ENCODE data around the gene ADTRP. TPM values are rescaled to one million over a fixed set of nuclear protein-coding genes. Genes with fewer than 3 reads are reported as not detected.

ADTRP gene, protein sequence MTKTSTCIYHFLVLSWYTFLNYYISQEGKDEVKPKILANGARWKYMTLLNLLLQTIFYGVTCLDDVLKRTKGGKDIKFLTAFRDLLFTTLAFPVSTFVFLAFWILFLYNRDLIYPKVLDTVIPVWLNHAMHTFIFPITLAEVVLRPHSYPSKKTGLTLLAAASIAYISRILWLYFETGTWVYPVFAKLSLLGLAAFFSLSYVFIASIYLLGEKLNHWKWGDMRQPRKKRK
- under 1 TPM; 0.31 to 0.35 TPM for polyA plus RNA-seq

- 74 to 79% methylated on average over 8 of the region's 8 CpGs for WGBS, 2 donors
- H3K9me3 ChIP-seq (ENCODE audit: control insufficient read depth in 2 of 2, insufficient read depth in 1 of 2, low read depth in 1 of 2, low read length in 1 of 2), result no peaks in the 10 kb centered on the region
- H3K4me1 ChIP-seq (ENCODE audit: control insufficient read depth in 2 of 2, insufficient read depth in 2 of 2, low read length in 1 of 2), result no peaks in the 10 kb centered on the region
- no peak within 1 kb of the TSS for H3K27ac ChIP-seq (ENCODE audit: low read depth in 2 of 2, low read length in 1 of 2)
- H3K4me3 ChIP-seq (ENCODE audit: low read depth in 1 of 2, low read length in 2 of 2), result no peak within 1 kb of the TSS
- H3K36me3 ChIP-seq (ENCODE audit: control insufficient read depth in 2 of 2, insufficient read depth in 2 of 2, low read length in 1 of 2), result no peaks in the 10 kb centered on the region
- H3K27me3 ChIP-seq (ENCODE audit: control insufficient read depth in 1 of 2, insufficient read depth in 2 of 2, low read length in 2 of 2), result no peaks in the 10 kb centered on the region
Observed at GRCh38 chr6:11778648-11779328, at the start of gene ADTRP. Gene ADTRP (minus strand): TSS chr6:11778803. CDS start chr6:11778759, 44 bp downstream.

GRCh38 chr6:11826779-11827178, 48.2 kb upstream of the ADTRP start:
- H3K27me3 ChIP-seq (ENCODE audit: control insufficient read depth in 1 of 2, insufficient read depth in 2 of 2, low read length in 2 of 2), result no peaks in the 10 kb centered on the region
- H3K4me3 ChIP-seq (ENCODE audit: low read depth in 1 of 2, low read length in 2 of 2), result no peak overlapping the region
- no peaks in the 10 kb centered on the region for H3K4me1 ChIP-seq (ENCODE audit: control insufficient read depth in 2 of 2, insufficient read depth in 2 of 2, low read length in 1 of 2)
- 88 to 93% methylated on average over 8 of the region's 8 CpGs for WGBS, 2 donors
- no peaks in the 10 kb centered on the region for H3K9me3 ChIP-seq (ENCODE audit: control insufficient read depth in 2 of 2, insufficient read depth in 1 of 2, low read depth in 1 of 2, low read length in 1 of 2)
- H3K27ac ChIP-seq (ENCODE audit: low read depth in 2 of 2, low read length in 1 of 2), result no peak overlapping the region
- H3K36me3 ChIP-seq (ENCODE audit: control insufficient read depth in 2 of 2, insufficient read depth in 2 of 2, low read length in 1 of 2), result no peaks in the 10 kb centered on the region

DNA sequence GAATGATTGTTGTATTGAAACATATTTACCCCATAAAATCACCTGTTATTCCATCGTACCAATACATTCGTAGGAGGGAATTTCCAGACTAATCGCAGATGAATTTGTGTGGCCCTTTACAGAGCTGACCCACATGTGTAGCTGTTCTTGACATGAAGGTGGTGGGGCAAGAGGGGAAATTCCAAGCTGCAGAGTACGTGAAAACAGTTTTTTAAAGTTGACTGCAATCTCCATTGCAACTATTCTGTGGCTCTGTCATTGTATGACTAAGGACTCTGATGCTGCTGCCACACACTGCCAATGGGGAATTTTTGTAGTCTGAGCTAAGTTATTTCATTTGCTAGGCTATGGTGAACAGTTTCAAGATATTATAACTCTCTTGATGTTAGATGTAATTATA, 46.4 kb upstream of the ADTRP start:
- 76 to 80% methylated on average over 4 of the region's 4 CpGs for WGBS, 2 donors
- no peaks in the 10 kb centered on the region for H3K36me3 ChIP-seq (ENCODE audit: control insufficient read depth in 2 of 2, insufficient read depth in 2 of 2, low read length in 1 of 2)

DNA sequence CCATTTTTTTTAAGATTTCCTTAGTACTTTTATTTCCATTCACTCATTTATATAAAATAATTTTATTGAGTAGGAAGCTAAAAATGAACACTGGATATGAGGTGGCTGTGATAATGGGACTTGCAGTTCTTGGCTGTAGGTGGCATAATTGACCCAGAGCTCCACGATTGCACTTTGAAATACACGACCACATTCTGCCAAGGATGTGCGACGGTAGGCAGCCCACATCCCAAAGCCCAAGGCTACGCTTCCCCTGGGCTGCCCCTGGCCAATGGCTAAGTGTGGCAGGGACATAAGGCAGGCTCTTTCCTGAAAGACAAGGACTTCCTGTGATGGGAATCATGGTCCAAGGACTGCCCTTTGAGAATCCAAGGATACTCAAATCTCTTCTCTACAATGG, 43.7 kb upstream of the ADTRP start:
- H3K9me3 ChIP-seq (ENCODE audit: control insufficient read depth in 2 of 2, insufficient read depth in 1 of 2, low read depth in 1 of 2, low read length in 1 of 2), result no peaks in the 10 kb centered on the region
- no peak overlapping the region for H3K4me3 ChIP-seq (ENCODE audit: low read depth in 1 of 2, low read length in 2 of 2)
- no peaks in the 10 kb centered on the region for H3K36me3 ChIP-seq (ENCODE audit: control insufficient read depth in 2 of 2, insufficient read depth in 2 of 2, low read length in 1 of 2)
- H3K4me1 ChIP-seq (ENCODE audit: control insufficient read depth in 2 of 2, insufficient read depth in 2 of 2, low read length in 1 of 2), result no peaks in the 10 kb centered on the region
- H3K27me3 ChIP-seq (ENCODE audit: control insufficient read depth in 1 of 2, insufficient read depth in 2 of 2, low read length in 2 of 2), result no peaks in the 10 kb centered on the region
- WGBS, 2 donors, result 41 to 58% methylated on average over 5 of the region's 5 CpGs
- H3K27ac ChIP-seq (ENCODE audit: low read depth in 2 of 2, low read length in 1 of 2), result no peak overlapping the region

More for the DNA sequence above, 46.4 kb upstream of the ADTRP start:
- no peak overlapping the region for H3K4me3 ChIP-seq (ENCODE audit: low read depth in 1 of 2, low read length in 2 of 2)
- H3K4me1 ChIP-seq (ENCODE audit: control insufficient read depth in 2 of 2, insufficient read depth in 2 of 2, low read length in 1 of 2), result no peaks in the 10 kb centered on the region
- no peaks in the 10 kb centered on the region for H3K27me3 ChIP-seq (ENCODE audit: control insufficient read depth in 1 of 2, insufficient read depth in 2 of 2, low read length in 2 of 2)
- H3K27ac ChIP-seq (ENCODE audit: low read depth in 2 of 2, low read length in 1 of 2), result no peak overlapping the region
- H3K9me3 ChIP-seq (ENCODE audit: control insufficient read depth in 2 of 2, insufficient read depth in 1 of 2, low read depth in 1 of 2, low read length in 1 of 2), result no peaks in the 10 kb centered on the region

DNA sequence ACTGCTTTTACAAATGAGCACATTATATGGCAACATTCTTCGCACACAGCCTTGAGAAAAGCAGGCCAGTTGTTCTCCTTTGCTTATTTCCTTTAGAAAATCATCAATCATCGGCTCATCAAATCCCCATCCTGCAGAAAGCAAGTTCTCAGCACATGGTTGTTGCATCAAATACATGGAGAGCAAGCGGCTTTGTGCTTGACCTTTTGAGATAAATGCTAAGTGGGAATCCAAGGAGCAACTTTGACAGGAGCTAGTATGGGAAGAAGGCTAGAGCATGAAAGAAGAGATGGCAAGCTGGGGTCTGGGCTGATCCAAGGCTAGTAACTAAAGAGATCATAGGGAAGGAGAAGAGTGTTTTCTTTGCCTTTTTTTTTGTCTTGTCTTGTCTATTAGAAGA, 43.2 kb upstream of the ADTRP start:
- Histone ChIP-seq H3K9me3 (ENCODE audit: control insufficient read depth in 2 of 2, insufficient read depth in 1 of 2, low read depth in 1 of 2, low read length in 1 of 2) (no peaks in the 10 kb centered on the region), H3K4me1 (ENCODE audit: control insufficient read depth in 2 of 2, insufficient read depth in 2 of 2, low read length in 1 of 2) (no peaks in the 10 kb centered on the region), H3K27me3 (ENCODE audit: control insufficient read depth in 1 of 2, insufficient read depth in 2 of 2, low read length in 2 of 2) (no peaks in the 10 kb centered on the region), H3K4me3 (ENCODE audit: low read depth in 1 of 2, low read length in 2 of 2) (no peak overlapping the region), H3K27ac (ENCODE audit: low read depth in 2 of 2, low read length in 1 of 2) (no peak overlapping the region), H3K36me3 (ENCODE audit: control insufficient read depth in 2 of 2, insufficient read depth in 2 of 2, low read length in 1 of 2) (no peaks in the 10 kb centered on the region)
- WGBS, 2 donors, result 92 to 93% methylated on average over 3 of the region's 3 CpGs

DNA sequence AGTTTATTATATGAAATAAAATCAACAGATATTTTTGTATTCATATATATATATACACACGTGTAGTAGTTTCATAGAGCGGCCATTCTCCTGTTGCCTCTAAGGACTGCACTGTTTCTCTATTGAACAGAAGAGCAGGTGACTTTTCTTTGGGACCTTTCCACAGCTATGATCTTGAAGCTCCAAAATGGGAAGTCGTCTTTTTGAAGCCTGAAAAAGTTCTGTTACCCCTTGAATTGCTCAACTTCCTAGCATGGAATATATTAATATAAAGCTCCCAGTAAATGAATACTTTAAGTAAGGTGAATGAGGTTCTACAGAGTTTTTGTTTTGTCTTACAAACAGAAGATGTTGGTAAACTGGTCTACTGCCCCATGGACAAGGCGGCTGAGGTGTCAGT, 42.2 kb upstream of the ADTRP start:
- no peak overlapping the region for H3K27ac ChIP-seq (ENCODE audit: low read depth in 2 of 2, low read length in 1 of 2)
- 86 to 91% methylated on average over 4 of the region's 4 CpGs for WGBS, 2 donors
- no peaks in the 10 kb centered on the region for H3K27me3 ChIP-seq (ENCODE audit: control insufficient read depth in 1 of 2, insufficient read depth in 2 of 2, low read length in 2 of 2)
- H3K4me1 ChIP-seq (ENCODE audit: control insufficient read depth in 2 of 2, insufficient read depth in 2 of 2, low read length in 1 of 2), result no peaks in the 10 kb centered on the region
- no peaks in the 10 kb centered on the region for H3K36me3 ChIP-seq (ENCODE audit: control insufficient read depth in 2 of 2, insufficient read depth in 2 of 2, low read length in 1 of 2)
- no peak overlapping the region for H3K4me3 ChIP-seq (ENCODE audit: low read depth in 1 of 2, low read length in 2 of 2)
- no peaks in the 10 kb centered on the region for H3K9me3 ChIP-seq (ENCODE audit: control insufficient read depth in 2 of 2, insufficient read depth in 1 of 2, low read depth in 1 of 2, low read length in 1 of 2)

DNA sequence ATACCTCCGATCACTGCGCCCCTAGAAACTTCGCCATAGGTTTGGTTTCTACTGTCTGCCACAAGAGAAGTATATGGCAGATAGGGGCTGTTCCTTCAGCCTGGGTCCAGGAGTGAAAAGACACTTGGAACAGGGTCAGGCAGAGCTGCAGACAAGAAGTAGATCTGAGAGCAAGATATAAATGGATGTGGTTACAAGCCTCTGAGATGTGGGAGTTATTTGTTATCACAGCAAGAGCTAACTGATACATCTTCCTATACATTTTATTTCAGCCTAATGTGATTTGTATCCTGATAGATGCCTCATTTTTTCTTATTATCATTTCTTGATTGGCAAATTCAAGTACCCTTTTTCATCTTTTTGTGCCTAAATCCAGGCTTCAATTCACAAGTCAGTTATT, 40.9 kb upstream of the ADTRP start:
- Histone ChIP-seq H3K27me3 (ENCODE audit: control insufficient read depth in 1 of 2, insufficient read depth in 2 of 2, low read length in 2 of 2) (no peaks in the 10 kb centered on the region), H3K4me1 (ENCODE audit: control insufficient read depth in 2 of 2, insufficient read depth in 2 of 2, low read length in 1 of 2) (no peaks in the 10 kb centered on the region), H3K4me3 (ENCODE audit: low read depth in 1 of 2, low read length in 2 of 2) (no peak overlapping the region), H3K27ac (ENCODE audit: low read depth in 2 of 2, low read length in 1 of 2) (no peak overlapping the region), H3K36me3 (ENCODE audit: control insufficient read depth in 2 of 2, insufficient read depth in 2 of 2, low read length in 1 of 2) (no peaks in the 10 kb centered on the region), H3K9me3 (ENCODE audit: control insufficient read depth in 2 of 2, insufficient read depth in 1 of 2, low read depth in 1 of 2, low read length in 1 of 2) (no peaks in the 10 kb centered on the region)
- WGBS, 2 donors, result 96 to 97% methylated on average over 3 of the region's 3 CpGs

DNA sequence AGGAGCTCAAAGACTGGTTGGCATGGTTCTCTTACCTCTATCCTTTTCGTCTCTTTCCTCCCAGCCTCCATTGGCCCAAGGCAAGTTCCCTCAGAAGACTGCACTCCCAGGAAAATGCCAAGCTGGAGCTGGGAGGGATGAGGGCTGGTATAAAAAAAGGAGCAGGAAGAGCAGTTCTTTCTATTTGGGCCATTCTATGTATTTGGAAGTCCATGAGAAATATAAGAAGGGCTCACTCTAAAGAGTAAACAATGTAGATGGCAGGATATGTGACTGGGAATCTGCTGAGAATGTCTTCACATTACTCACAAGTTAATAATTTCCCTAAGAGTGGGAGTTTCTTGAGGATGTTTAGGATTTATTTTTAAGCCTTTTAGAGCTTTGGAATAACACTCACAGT, 36.6 kb upstream of the ADTRP start:
- Histone ChIP-seq H3K4me3 (ENCODE audit: low read depth in 1 of 2, low read length in 2 of 2) (no peak overlapping the region), H3K27me3 (ENCODE audit: control insufficient read depth in 1 of 2, insufficient read depth in 2 of 2, low read length in 2 of 2) (no peaks in the 10 kb centered on the region), H3K36me3 (ENCODE audit: control insufficient read depth in 2 of 2, insufficient read depth in 2 of 2, low read length in 1 of 2) (no peaks in the 10 kb centered on the region), H3K9me3 (ENCODE audit: control insufficient read depth in 2 of 2, insufficient read depth in 1 of 2, low read depth in 1 of 2, low read length in 1 of 2) (no peaks in the 10 kb centered on the region), H3K27ac (ENCODE audit: low read depth in 2 of 2, low read length in 1 of 2) (peak overlapping the region; percentile 53 to 76), H3K4me1 (ENCODE audit: control insufficient read depth in 2 of 2, insufficient read depth in 2 of 2, low read length in 1 of 2) (peaks cover 0 to 2% of the 10 kb centered on the region in 2 donors)
- 48 to 61% methylated on average over 1 of the region's 1 CpG for WGBS, 2 donors

DNA sequence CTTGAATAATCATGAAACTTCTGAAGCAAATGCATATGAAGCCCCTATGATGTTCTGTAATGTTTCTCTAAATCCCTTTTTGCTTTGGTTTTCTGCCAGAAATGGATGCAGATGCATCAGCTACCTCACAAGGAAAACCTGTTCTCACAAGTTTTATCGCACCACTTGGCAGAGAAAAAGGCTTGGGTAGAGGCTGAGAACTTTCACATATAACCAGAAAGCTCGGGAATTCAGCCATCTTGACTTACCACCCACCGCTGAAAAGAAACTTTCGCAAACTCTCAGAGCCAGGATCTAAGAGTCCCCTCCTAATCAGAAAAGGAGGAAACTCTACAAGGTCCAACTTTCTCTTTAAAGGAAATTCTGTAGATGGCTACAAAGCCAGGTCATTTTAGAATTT, 36.2 kb upstream of the ADTRP start:
- Histone ChIP-seq H3K9me3 (ENCODE audit: control insufficient read depth in 2 of 2, insufficient read depth in 1 of 2, low read depth in 1 of 2, low read length in 1 of 2) (no peaks in the 10 kb centered on the region), H3K4me1 (ENCODE audit: control insufficient read depth in 2 of 2, insufficient read depth in 2 of 2, low read length in 1 of 2) (peaks cover 0 to 2% of the 10 kb centered on the region in 2 donors), H3K27ac (ENCODE audit: low read depth in 2 of 2, low read length in 1 of 2) (peak overlapping the region; percentile 7 to 53), H3K27me3 (ENCODE audit: control insufficient read depth in 1 of 2, insufficient read depth in 2 of 2, low read length in 2 of 2) (no peaks in the 10 kb centered on the region), H3K36me3 (ENCODE audit: control insufficient read depth in 2 of 2, insufficient read depth in 2 of 2, low read length in 1 of 2) (no peaks in the 10 kb centered on the region), H3K4me3 (ENCODE audit: low read depth in 1 of 2, low read length in 2 of 2) (no peak overlapping the region)
- WGBS, 2 donors, result 58 to 76% methylated on average over 4 of the region's 4 CpGs

DNA sequence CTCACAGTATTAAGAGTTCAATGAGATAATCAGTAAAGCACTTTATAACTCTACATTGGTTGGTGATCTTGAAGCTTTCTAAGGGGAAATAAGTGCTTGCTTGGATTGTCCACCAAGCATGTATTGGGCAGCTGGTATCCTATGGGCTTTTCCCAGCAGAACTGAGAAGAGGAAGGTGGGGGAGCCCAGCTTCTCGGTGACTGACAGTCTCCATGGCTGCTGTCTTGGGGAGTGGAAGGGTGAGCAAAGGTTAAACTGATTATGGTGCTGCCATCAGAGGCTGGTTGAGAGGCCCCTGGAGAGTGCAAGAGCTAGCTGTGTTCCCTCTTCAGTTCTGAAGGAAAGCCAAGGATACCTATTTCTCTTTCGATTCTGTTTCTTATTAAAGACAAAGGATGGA, 35.5 kb upstream of the ADTRP start:
- Histone ChIP-seq H3K27ac (ENCODE audit: low read depth in 2 of 2, low read length in 1 of 2) (no peak overlapping the region), H3K27me3 (ENCODE audit: control insufficient read depth in 1 of 2, insufficient read depth in 2 of 2, low read length in 2 of 2) (no peaks in the 10 kb centered on the region), H3K4me3 (ENCODE audit: low read depth in 1 of 2, low read length in 2 of 2) (no peak overlapping the region), H3K36me3 (ENCODE audit: control insufficient read depth in 2 of 2, insufficient read depth in 2 of 2, low read length in 1 of 2) (no peaks in the 10 kb centered on the region), H3K9me3 (ENCODE audit: control insufficient read depth in 2 of 2, insufficient read depth in 1 of 2, low read depth in 1 of 2, low read length in 1 of 2) (no peaks in the 10 kb centered on the region), H3K4me1 (ENCODE audit: control insufficient read depth in 2 of 2, insufficient read depth in 2 of 2, low read length in 1 of 2) (peaks cover 0 to 2% of the 10 kb centered on the region in 2 donors)
- 60 to 79% methylated on average over 2 of the region's 2 CpGs for WGBS, 2 donors

Measured in esophagus (tissue), 2 donors.